SK-N-SH (cell line): ENCODE results near the gene MOCS3.

Experiments used
- CHD2 ChIP-seq: fragments of 150-350 bp; IDR thresholded peaks from 2 replicates; pipeline ENCODE4 v1.6.1; 2018; ENCODE audit warnings: low read length; ENCODE audit not compliant: partially characterized antibody
- EP300 ChIP-seq, 2 experiments: IDR thresholded peaks; 2 replicates each; pipeline versions ENCODE4 v1.4.0 to v1.6.1; 2012; ENCODE audit warnings: borderline replicate concordance in 1 of 2, low read depth in 1 of 2, low read length in 1 of 2
- JUND ChIP-seq: IDR thresholded peaks from 2 replicates; pipeline ENCODE4 v1.4.0; 2012
- NFIC ChIP-seq: IDR thresholded peaks from 2 replicates; pipeline ENCODE4 v1.4.0; 2012; ENCODE audit warnings: borderline replicate concordance
- RXRA ChIP-seq: IDR thresholded peaks from 2 replicates; pipeline ENCODE4 v1.4.0; 2012; ENCODE audit warnings: low read depth, mild to moderate bottlenecking, borderline replicate concordance
- SIN3A ChIP-seq: IDR thresholded peaks from 2 replicates; pipeline ENCODE4 v1.6.1; 2012; ENCODE audit warnings: low read depth, mild to moderate bottlenecking, low read length, moderate library complexity, borderline replicate concordance
- YY1 ChIP-seq: IDR thresholded peaks from 2 replicates; pipeline ENCODE4 v1.4.0; 2012; ENCODE audit warnings: low read depth, mild to moderate bottlenecking
- TF ChIP-seq, protein P1 (sequence below): fragments of 200-600 bp; sonication (generic); IDR thresholded peaks from 2 replicates; pipeline ENCODE4 v1.6.1; 2017; ENCODE audit warnings: antibody characterized with exemption, mild to moderate bottlenecking, moderate library complexity
- TF ChIP-seq, protein P2 (sequence below): IDR thresholded peaks from 2 replicates; pipeline ENCODE4 v1.4.0; 2012; ENCODE audit warnings: low read depth

DNA sequence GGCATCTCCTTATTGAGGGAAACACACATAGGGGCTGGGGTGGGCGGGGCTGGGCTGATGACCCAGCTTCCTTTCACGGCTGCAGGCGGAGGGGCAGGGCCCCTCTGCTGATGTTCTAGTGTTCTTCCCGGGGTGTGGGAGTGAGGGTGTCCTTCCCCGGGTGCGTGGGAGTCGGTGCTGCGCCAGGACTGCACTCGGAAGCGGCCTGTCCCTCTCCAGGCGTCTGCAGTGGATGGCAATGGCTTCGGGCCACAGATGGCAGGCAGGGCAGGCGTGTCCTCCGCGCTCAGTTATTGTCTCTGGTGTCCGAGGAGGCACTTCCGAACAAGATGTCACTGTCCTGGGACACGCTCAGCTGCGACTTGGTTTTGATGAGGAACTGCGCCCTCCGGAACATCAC, 45.1 kb downstream of the MOCS3 start:
- no peak for TF ChIP-seq NFIC
- no peak for TF ChIP-seq JUND
- TF ChIP-seq, protein P1, sequence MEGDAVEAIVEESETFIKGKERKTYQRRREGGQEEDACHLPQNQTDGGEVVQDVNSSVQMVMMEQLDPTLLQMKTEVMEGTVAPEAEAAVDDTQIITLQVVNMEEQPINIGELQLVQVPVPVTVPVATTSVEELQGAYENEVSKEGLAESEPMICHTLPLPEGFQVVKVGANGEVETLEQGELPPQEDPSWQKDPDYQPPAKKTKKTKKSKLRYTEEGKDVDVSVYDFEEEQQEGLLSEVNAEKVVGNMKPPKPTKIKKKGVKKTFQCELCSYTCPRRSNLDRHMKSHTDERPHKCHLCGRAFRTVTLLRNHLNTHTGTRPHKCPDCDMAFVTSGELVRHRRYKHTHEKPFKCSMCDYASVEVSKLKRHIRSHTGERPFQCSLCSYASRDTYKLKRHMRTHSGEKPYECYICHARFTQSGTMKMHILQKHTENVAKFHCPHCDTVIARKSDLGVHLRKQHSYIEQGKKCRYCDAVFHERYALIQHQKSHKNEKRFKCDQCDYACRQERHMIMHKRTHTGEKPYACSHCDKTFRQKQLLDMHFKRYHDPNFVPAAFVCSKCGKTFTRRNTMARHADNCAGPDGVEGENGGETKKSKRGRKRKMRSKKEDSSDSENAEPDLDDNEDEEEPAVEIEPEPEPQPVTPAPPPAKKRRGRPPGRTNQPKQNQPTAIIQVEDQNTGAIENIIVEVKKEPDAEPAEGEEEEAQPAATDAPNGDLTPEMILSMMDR: no peak
- TF ChIP-seq SIN3A: no peak
- TF ChIP-seq CHD2: no peak
- TF ChIP-seq YY1: no peak
- TF ChIP-seq RXRA: no peak
- TF ChIP-seq, protein P2, sequence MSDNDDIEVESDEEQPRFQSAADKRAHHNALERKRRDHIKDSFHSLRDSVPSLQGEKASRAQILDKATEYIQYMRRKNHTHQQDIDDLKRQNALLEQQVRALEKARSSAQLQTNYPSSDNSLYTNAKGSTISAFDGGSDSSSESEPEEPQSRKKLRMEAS: no peak
- TF ChIP-seq EP300 (IDR thresholded peaks at IDR 0.05; ENCODE audit: borderline replicate concordance in 1 of 2, low read depth in 1 of 2, low read length in 1 of 2): no peak
